Smooth muscle cell (in vitro differentiated cells): ENCODE measurements around the gene RAPGEF5. TPM values are rescaled to one million over a fixed set of nuclear protein-coding genes. Genes with fewer than 3 reads are reported as not detected.

Source experiments
- DNase-seq: peaks from one replicate; lab custom pipeline; 2025; ENCODE audit not compliant: unreplicated experiment; lab: John Stamatoyannopoulos, UW
- H2AFZ ChIP-seq: fragments of 200-600 bp; sonication (generic); 2 replicates; pipeline ENCODE4 v1.6.0; 2016; ENCODE audit warnings: antibody characterized with exemption, low read depth, mild to moderate bottlenecking
- H3F3A ChIP-seq: fragments of 200-600 bp; sonication (generic); 2 replicates; pipeline ENCODE4 v1.6.0; 2017; ENCODE audit warnings: antibody characterized with exemption, low read depth
- H3K27ac ChIP-seq: fragments of 200-600 bp; sonication (generic); 2 replicates; pipeline ENCODE4 v1.5.1; 2016; ENCODE audit warnings: low read depth, mild to moderate bottlenecking
- H3K27me3 ChIP-seq: fragments of 200-600 bp; sonication (generic); 2 replicates; pipeline ENCODE4 v1.6.1; 2016; ENCODE audit warnings: low read depth, mild to moderate bottlenecking
- H3K36me3 ChIP-seq: fragments of 200-600 bp; sonication (generic); 2 replicates; pipeline ENCODE4 v1.5.1; 2016; ENCODE audit warnings: low read depth
- H3K4me1 ChIP-seq: fragments of 200-600 bp; sonication (generic); 2 replicates; pipeline ENCODE4 v1.5.1; 2016; ENCODE audit warnings: low read depth
- H3K4me2 ChIP-seq: fragments of 200-600 bp; sonication (generic); 2 replicates; pipeline ENCODE4 v1.6.0; 2016; ENCODE audit warnings: mild to moderate bottlenecking
- H3K4me3 ChIP-seq: fragments of 200-600 bp; sonication (generic); 2 replicates; pipeline ENCODE4 v1.5.1; 2016; ENCODE audit warnings: mild to moderate bottlenecking
- H3K79me2 ChIP-seq: fragments of 200-600 bp; sonication (generic); 2 replicates; pipeline ENCODE4 v1.6.0; 2016; ENCODE audit warnings: low read depth, mild to moderate bottlenecking
- H3K9ac ChIP-seq: fragments of 200-600 bp; sonication (generic); 2 replicates; pipeline ENCODE4 v1.6.0; 2016; ENCODE audit warnings: low read depth
- H3K9me3 ChIP-seq: fragments of 200-600 bp; sonication (generic); replicated peaks from 2 replicates; pipeline ENCODE4 v1.5.1; 2016; ENCODE audit warnings: low read depth
- H4K20me1 ChIP-seq: fragments of 200-600 bp; sonication (generic); 2 replicates; pipeline ENCODE4 v1.6.0; 2016; ENCODE audit warnings: low read depth
- CTCF ChIP-seq: fragments of 200-600 bp; sonication (generic); IDR thresholded peaks from 2 replicates; pipeline ENCODE4 v1.5.1; 2017; ENCODE audit warnings: borderline replicate concordance, mild to moderate bottlenecking, antibody characterized with exemption; ENCODE audit not compliant: insufficient read depth, poor library complexity, severe bottlenecking
- WGBS: methylation state at CpG from one replicate; pipeline ENCODE4 v1.1.7; 2016; ENCODE audit warnings: low lambda C conversion rate; 5-methylcytosine and 5-hydroxymethylcytosine counted together
- polyA plus RNA-seq: library from polyadenylated mRNA; unstranded; fragments of >200 nt; fragmentation: Nextera tagmentation; extraction: Ambion mirVana; gene quantifications from 2 replicates; pipeline ENCODE4 v1.2.1, GENCODE V29; 2016
- total RNA-seq: library from RNA; depleted of rRNA; stranded (reverse); fragments of >200 nt; gene quantifications from 2 replicates; pipeline ENCODE4 v1.2.3, GENCODE V29; 2014

RAPGEF5 gene
- total and polyA plus RNA-seq, 2 experiments from 2014 or later = 11.4 TPM; not detected in 1

DNA sequence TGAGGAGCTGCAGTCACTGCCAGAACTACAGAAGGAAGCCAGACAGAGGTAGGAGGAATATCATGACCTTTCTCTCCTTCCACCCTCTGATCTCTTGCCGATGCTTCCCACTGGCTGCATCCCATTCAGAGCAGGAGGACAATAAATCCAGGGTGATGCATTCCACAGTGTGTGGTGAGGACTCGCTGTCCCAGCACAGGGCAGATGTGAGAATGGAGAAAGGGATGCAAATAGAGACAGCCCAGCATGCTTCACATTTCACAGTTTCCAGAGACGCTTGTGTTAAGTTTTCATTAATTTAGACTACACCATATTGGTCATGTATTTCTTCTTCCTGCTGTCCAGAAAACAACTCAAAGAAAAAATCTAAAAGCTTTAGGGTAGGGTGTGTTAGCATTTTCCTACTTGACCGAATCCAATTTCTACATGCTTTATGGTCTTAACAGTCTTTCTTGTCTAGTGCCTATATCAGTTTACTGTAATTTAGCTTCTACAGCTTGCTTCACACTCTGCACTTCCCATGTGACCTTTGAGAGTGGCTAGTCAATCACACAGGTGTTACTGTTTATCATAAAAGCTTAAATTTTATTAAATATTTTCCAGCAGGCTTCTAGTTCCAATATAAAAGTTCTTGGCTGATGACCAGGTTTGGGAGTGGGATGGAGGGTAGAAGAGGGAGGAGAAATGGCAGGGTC lies 155.6 kb downstream of the RAPGEF5 start:
- H3K4me1 ChIP-seq = no peaks in the 10 kb centered on the region
- no peak overlapping the region for H3K27ac ChIP-seq
- H3K9me3 ChIP-seq = no peaks in the 10 kb centered on the region
- H3K27me3 ChIP-seq = no peaks in the 10 kb centered on the region
- H3K36me3 ChIP-seq = no peaks in the 10 kb centered on the region
- H3K9ac ChIP-seq = no peak overlapping the region
- no peaks in the 10 kb centered on the region for H3K79me2 ChIP-seq
- no peak overlapping the region for H2AFZ ChIP-seq
- no peak overlapping the region for H3K4me2 ChIP-seq
- no peak overlapping the region for H3K4me3 ChIP-seq
- no peak for DNase-seq
- no peak for TF ChIP-seq CTCF
- H3F3A ChIP-seq = no peaks in the 10 kb centered on the region
- no peaks in the 10 kb centered on the region for H4K20me1 ChIP-seq
- 85% methylated on average over 4 of the region's 4 CpGs for WGBS

GRCh38 chr7:22200777-22201176 lies 156.2 kb downstream of the RAPGEF5 start:
- no peaks in the 10 kb centered on the region for H3K79me2 ChIP-seq
- H3F3A ChIP-seq = no peaks in the 10 kb centered on the region
- no peak overlapping the region for H2AFZ ChIP-seq
- H3K9ac ChIP-seq = no peak overlapping the region
- no peak for DNase-seq
- no peaks in the 10 kb centered on the region for H3K4me1 ChIP-seq
- no peak overlapping the region for H3K4me2 ChIP-seq
- no peak for TF ChIP-seq CTCF
- no peaks in the 10 kb centered on the region for H3K9me3 ChIP-seq
- no peaks in the 10 kb centered on the region for H3K27me3 ChIP-seq
- H3K36me3 ChIP-seq = no peaks in the 10 kb centered on the region
- H3K27ac ChIP-seq = no peak overlapping the region
- no peaks in the 10 kb centered on the region for H4K20me1 ChIP-seq
- H3K4me3 ChIP-seq = no peak overlapping the region

GRCh38 chr7:22200238-22200637 lies 156.7 kb downstream of the RAPGEF5 start:
- H3K4me1 ChIP-seq = no peaks in the 10 kb centered on the region
- no peak for DNase-seq
- H2AFZ ChIP-seq = no peak overlapping the region
- no peak overlapping the region for H3K4me3 ChIP-seq
- no peak overlapping the region for H3K27ac ChIP-seq
- H3K9ac ChIP-seq = no peak overlapping the region
- no peaks in the 10 kb centered on the region for H3F3A ChIP-seq
- H3K4me2 ChIP-seq = no peak overlapping the region
- no peaks in the 10 kb centered on the region for H3K9me3 ChIP-seq
- no peak for TF ChIP-seq CTCF
- H4K20me1 ChIP-seq = no peaks in the 10 kb centered on the region
- no peaks in the 10 kb centered on the region for H3K27me3 ChIP-seq
- no peaks in the 10 kb centered on the region for H3K36me3 ChIP-seq
- WGBS = 94% methylated on average over 4 of the region's 4 CpGs
- no peaks in the 10 kb centered on the region for H3K79me2 ChIP-seq

DNA sequence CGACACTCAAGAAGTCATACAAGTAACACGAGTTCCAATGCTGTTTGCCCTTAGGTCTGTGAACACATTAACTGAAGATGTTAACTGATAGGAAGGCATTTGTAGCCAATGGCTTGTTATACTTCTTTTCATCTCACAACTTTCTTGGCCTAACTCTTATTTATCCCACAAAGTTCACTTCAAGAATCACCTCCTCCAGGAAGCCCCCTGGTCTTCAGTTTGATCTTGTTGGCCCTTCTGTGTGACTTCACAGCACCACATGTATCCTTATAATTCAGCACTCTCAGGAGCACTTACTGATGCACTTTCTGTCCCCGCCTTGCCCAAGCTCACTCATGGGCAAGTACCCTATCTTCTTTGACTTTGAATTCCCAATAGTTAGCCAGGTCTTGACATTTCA lies 159.6 kb downstream of the RAPGEF5 start:
- Histone ChIP-seq H3K9me3 (no peaks in the 10 kb centered on the region), H3K36me3 (no peaks in the 10 kb centered on the region), H3K4me2 (no peak overlapping the region), H3K4me1 (peaks cover 11% of the 10 kb centered on the region), H4K20me1 (no peaks in the 10 kb centered on the region), H2AFZ (no peak overlapping the region), H3K9ac (no peak overlapping the region), H3K27me3 (peaks cover 9% of the 10 kb centered on the region), H3K79me2 (no peaks in the 10 kb centered on the region), H3K27ac (no peak overlapping the region), H3F3A (no peaks in the 10 kb centered on the region), H3K4me3 (no peak overlapping the region)
- 91% methylated on average over 3 of the region's 3 CpGs for WGBS
- DNase-seq = no peak
- TF ChIP-seq CTCF = no peak
